T-helper 2 cell treated with Interferon-gamma antibody and Interleukin-4, amounts not matched to agents 5 μg/mL and 100 μg/mL, for 36 hours (primary cell): ENCODE measurements around the gene ZNF133.

Experiments used
- DNase-seq: peaks from one replicate; pipeline ENCODE4 v3.0.0; 2021; ENCODE audit warnings: low spot score
- H3K27ac Mint-ChIP-seq: one replicate; pipeline ENCODE4 v1.8.0; 2021; ENCODE audit warnings: mild to moderate bottlenecking, mixed read lengths
- H3K27me3 Mint-ChIP-seq: one replicate; pipeline ENCODE4 v1.8.0; 2021; ENCODE audit warnings: low read depth, mixed read lengths
- H3K36me3 Mint-ChIP-seq: one replicate; pipeline ENCODE4 v1.8.0; 2021; ENCODE audit warnings: low read depth, mixed read lengths
- H3K4me1 Mint-ChIP-seq: one replicate; pipeline ENCODE4 v1.8.0; 2021; ENCODE audit warnings: low read depth, mixed read lengths
- H3K4me3 Mint-ChIP-seq: one replicate; pipeline ENCODE4 v1.8.0; 2022; ENCODE audit warnings: mild to moderate bottlenecking, moderate library complexity, mixed read lengths
- H3K9me3 Mint-ChIP-seq: one replicate; pipeline ENCODE4 v1.8.0; 2021; ENCODE audit warnings: mixed read lengths

The ZNF133 gene

GRCh38 chr20:18360635-18361034, 72.3 kb downstream of the ZNF133 start:
- no peaks in the 10 kb centered on the region for H3K4me1 Mint-ChIP-seq
- no peak overlapping the region for H3K27ac Mint-ChIP-seq
- H3K27me3 Mint-ChIP-seq, result no peaks in the 10 kb centered on the region
- H3K36me3 Mint-ChIP-seq, result no peaks in the 10 kb centered on the region
- no peak overlapping the region for H3K4me3 Mint-ChIP-seq
- no peak for DNase-seq
- H3K9me3 Mint-ChIP-seq, result no peaks in the 10 kb centered on the region

GRCh38 chr20:18361678-18362077, 73.4 kb downstream of the ZNF133 start:
- H3K4me1 Mint-ChIP-seq, result no peaks in the 10 kb centered on the region
- DNase-seq, result no peak
- H3K27me3 Mint-ChIP-seq, result no peaks in the 10 kb centered on the region
- H3K36me3 Mint-ChIP-seq, result no peaks in the 10 kb centered on the region
- no peak overlapping the region for H3K4me3 Mint-ChIP-seq
- H3K9me3 Mint-ChIP-seq, result no peaks in the 10 kb centered on the region
- H3K27ac Mint-ChIP-seq, result no peak overlapping the region

- no peak overlapping the region for H3K27ac Mint-ChIP-seq
- H3K36me3 Mint-ChIP-seq, result no peaks in the 10 kb centered on the region
- no peak for DNase-seq
- H3K9me3 Mint-ChIP-seq, result no peaks in the 10 kb centered on the region
- no peaks in the 10 kb centered on the region for H3K4me1 Mint-ChIP-seq
- no peak overlapping the region for H3K4me3 Mint-ChIP-seq
- no peaks in the 10 kb centered on the region for H3K27me3 Mint-ChIP-seq
Observed at GRCh38 chr20:18362916-18363315, 74.6 kb downstream of the ZNF133 start.

GRCh38 chr20:18363708-18364107, 75.4 kb downstream of the ZNF133 start:
- DNase-seq, result no peak
- Mint-ChIP-seq H3K36me3 (no peaks in the 10 kb centered on the region), H3K27me3 (no peaks in the 10 kb centered on the region), H3K4me3 (no peak overlapping the region), H3K27ac (no peak overlapping the region), H3K9me3 (no peaks in the 10 kb centered on the region), H3K4me1 (no peaks in the 10 kb centered on the region)

GRCh38 chr20:18364768-18365167, 76.4 kb downstream of the ZNF133 start:
- no peaks in the 10 kb centered on the region for H3K4me1 Mint-ChIP-seq
- DNase-seq, result no peak
- no peaks in the 10 kb centered on the region for H3K36me3 Mint-ChIP-seq
- H3K4me3 Mint-ChIP-seq, result no peak overlapping the region
- H3K9me3 Mint-ChIP-seq, result no peaks in the 10 kb centered on the region
- H3K27me3 Mint-ChIP-seq, result peaks cover 2% of the 10 kb centered on the region
- H3K27ac Mint-ChIP-seq, result no peak overlapping the region
